Endothelial cell of umbilical vein (primary cell): ENCODE results near the gene ANO6. TPM values are rescaled to one million over a fixed set of nuclear protein-coding genes. Genes with fewer than 3 reads are reported as not detected.

ENCODE experiments used
- BruUV-seq: library from RNA; stranded (reverse); fragments of 400-500 nt; replicated peaks from 2 replicates; lab custom pipeline; 2021; lab: Mats Ljungman, UMichigan
- CTCF ChIA-PET: fragments of 300-600, 350-600 bp; sonication (Branson Sonifier 250); formaldehyde crosslinking; loops from one replicate; lab custom pipeline; 2021; ENCODE audit warnings: antibody characterized with exemption, inconsistent platforms; lab: Charles Lee
- POLR2A ChIA-PET: fragments of 300-600, 350-600 bp; sonication (Branson Sonifier 250); formaldehyde crosslinking; loops from one replicate; lab custom pipeline; 2021; ENCODE audit warnings: antibody characterized with exemption, inconsistent platforms; lab: Charles Lee
- DNase-seq: peaks from one replicate; pipeline ENCODE4 v3.0.0-alpha.2; 2011; ENCODE audit warnings: low read depth, low spot score
- FAIRE-seq: peaks from 2 replicates; lab custom pipeline; 2011; peaks lifted over from hg19 to GRCh38; lab: Jason Lieb, UNC
- H2AFZ ChIP-seq: 2 replicates; pipeline ENCODE4 v1.6.0; 2012; ENCODE audit warnings: low read depth, low read length, control low read depth, inconsistent platforms
- H3K27ac ChIP-seq: 2 replicates; pipeline ENCODE4 v1.5.1; 2011; ENCODE audit warnings: low read depth, mild to moderate bottlenecking, control low read depth, low read length, moderate library complexity; ENCODE audit not compliant: insufficient read depth
- H3K27me3 ChIP-seq, 2 experiments: 2 replicates each; pipeline versions ENCODE4 v1.6.0 to v1.6.1; 2011; ENCODE audit warnings: low read length in 2 of 2, mixed read lengths in 1 of 2; ENCODE audit not compliant: control insufficient read depth in 2 of 2, insufficient read depth in 2 of 2
- H3K36me3 ChIP-seq, 2 experiments: 2 replicates in 1 of 2; 3 replicates in 1 of 2; pipeline ENCODE4 v1.5.1; 2011; ENCODE audit warnings: low read length in 2 of 2, mild to moderate bottlenecking in 1 of 2, moderate library complexity in 1 of 2; ENCODE audit not compliant: control insufficient read depth in 2 of 2, insufficient read depth in 2 of 2; ENCODE audit errors: extremely low read depth in 1 of 2
- H3K4me1 ChIP-seq: 3 replicates; pipeline ENCODE4 v1.5.1; 2011; ENCODE audit warnings: mild to moderate bottlenecking, low read length; ENCODE audit not compliant: control insufficient read depth, insufficient read depth; ENCODE audit errors: extremely low read depth
- H3K4me2 ChIP-seq: 2 replicates; pipeline ENCODE4 v1.6.1; 2011; ENCODE audit warnings: low read length, control low read depth, mixed read lengths; ENCODE audit not compliant: insufficient read depth
- H3K4me3 ChIP-seq, 3 experiments: fragments of 200-600 bp in 1 of 3; sonication (generic), shearing (Covaris generic) in 1 of 3; replicated peaks in 1 of 3; 2 replicates each; pipeline ENCODE4 v1.5.1; 2011 to 2016; ENCODE audit warnings: control low read depth in 3 of 3, low read length in 3 of 3, mild to moderate bottlenecking in 2 of 3, inconsistent platforms in 1 of 3, low read depth in 1 of 3, moderate library complexity in 1 of 3; ENCODE audit not compliant: insufficient read depth in 1 of 3
- H3K79me2 ChIP-seq: 2 replicates; pipeline ENCODE4 v1.6.0; 2012; ENCODE audit warnings: low read length, inconsistent platforms; ENCODE audit not compliant: control insufficient read depth, insufficient read depth
- H3K9ac ChIP-seq: replicated peaks from 2 replicates; pipeline ENCODE3; 2011; ENCODE audit warnings: low read length, control low read depth; ENCODE audit not compliant: insufficient read depth; ENCODE audit errors: extremely low read depth
- H3K9me1 ChIP-seq: replicated peaks from 3 replicates; pipeline ENCODE4 v1.6.0; 2011; ENCODE audit warnings: mild to moderate bottlenecking, low read length; ENCODE audit not compliant: control insufficient read depth, insufficient read depth; ENCODE audit errors: extremely low read depth
- H3K9me3 ChIP-seq: replicated peaks from 2 replicates; pipeline ENCODE4 v1.5.1; 2012; ENCODE audit warnings: low read length, inconsistent platforms; ENCODE audit not compliant: control insufficient read depth, insufficient read depth
- H4K20me1 ChIP-seq: replicated peaks from 2 replicates; pipeline ENCODE3; 2011; ENCODE audit warnings: mild to moderate bottlenecking, low read length; ENCODE audit not compliant: control insufficient read depth, insufficient read depth; ENCODE audit errors: extremely low read depth
- EZH2 ChIP-seq: IDR thresholded peaks from 2 replicates; pipeline ENCODE4 v1.6.1; 2012; ENCODE audit warnings: borderline replicate concordance, low read depth, mild to moderate bottlenecking, moderate library complexity, low read length, inconsistent platforms; ENCODE audit not compliant: severe bottlenecking
- FOS ChIP-seq: IDR thresholded peaks from 2 replicates; pipeline ENCODE4 v1.6.1; 2011; ENCODE audit warnings: mild to moderate bottlenecking, low read length, moderate library complexity, borderline replicate concordance; ENCODE audit not compliant: insufficient read depth
- GATA2 ChIP-seq: IDR thresholded peaks from 2 replicates; pipeline ENCODE4 v1.7.0; 2011; ENCODE audit warnings: low read depth, mild to moderate bottlenecking, moderate library complexity, mixed read lengths, low read length; ENCODE audit not compliant: insufficient read length, insufficient read depth
- JUN ChIP-seq: IDR thresholded peaks from 2 replicates; pipeline ENCODE4 v1.6.1; 2011; ENCODE audit warnings: borderline replicate concordance, low read depth; ENCODE audit not compliant: insufficient read length, insufficient read depth
- MYC ChIP-seq: IDR thresholded peaks from one replicate; pipeline ENCODE4 v1.6.1; 2011; ENCODE audit warnings: mild to moderate bottlenecking, low read depth, low read length
- POLR2A ChIP-seq: IDR thresholded peaks from 2 replicates; pipeline ENCODE4 v1.6.1; 2012; ENCODE audit warnings: low read depth, mild to moderate bottlenecking, control low read depth, low read length
- POLR2AphosphoS5 ChIP-seq: IDR thresholded peaks from 2 replicates; pipeline ENCODE4 v1.6.1; 2012; ENCODE audit warnings: low read depth, mild to moderate bottlenecking, control low read depth, low read length, moderate library complexity; ENCODE audit not compliant: insufficient read depth
- dilution Hi-C: fragments of 300-500 bp; cut with MboI; formaldehyde crosslinking; loops from one replicate; pipeline ENCODE4 v1.15.0; 2019; ENCODE audit warnings: low sequenced_read_pairs; ENCODE audit not compliant: extremely low pct_ligation_motif_present
- intact Hi-C: fragments of 100-400 bp; cut with micrococcal nuclease; formaldehyde crosslinking; loops from one replicate; pipeline ENCODE4 v1.10.0; 2022
- polyA plus RNA-seq, 4 experiments: library from polyadenylated mRNA; depleted of rRNA in 3 of 4; stranded (reverse) in 3 of 4; unstranded in 1 of 4; fragments of >200 nt; gene quantifications; 2 replicates each; pipeline versions ENCODE4 v1.2.1 to v1.2.3, GENCODE V29; 2011 to 2012; ENCODE audit warnings: missing spikeins in 1 of 4
- total RNA-seq: library from RNA; stranded (reverse); gene quantifications from 2 replicates; pipeline ENCODE4 v1.2.3, GENCODE V29; 2021
- TF ChIP-seq, protein P1 (sequence below), 2 donors: IDR thresholded peaks; 1 replicate in 1 of 2; 2 replicates in 1 of 2; pipeline ENCODE4 v1.5.1; 2011; ENCODE audit warnings: low read length in 2 of 2, mild to moderate bottlenecking in 2 of 2, moderate library complexity in 2 of 2, control low read depth in 1 of 2, inconsistent platforms in 1 of 2, low read depth in 1 of 2; ENCODE audit not compliant: insufficient read depth in 1 of 2; ENCODE audit errors: extremely low read depth in 1 of 2
- TF ChIP-seq, protein P2 (sequence below): IDR thresholded peaks from 2 replicates; pipeline ENCODE4 v1.6.1; 2011; ENCODE audit not compliant: insufficient read depth, insufficient read length

The ANO6 gene
- total and polyA plus RNA-seq, 2 donors (not counting 3 experiments of a cell fraction or from before 2014, with no cell fraction given) = 21.3 to 67.6 TPM

DNA sequence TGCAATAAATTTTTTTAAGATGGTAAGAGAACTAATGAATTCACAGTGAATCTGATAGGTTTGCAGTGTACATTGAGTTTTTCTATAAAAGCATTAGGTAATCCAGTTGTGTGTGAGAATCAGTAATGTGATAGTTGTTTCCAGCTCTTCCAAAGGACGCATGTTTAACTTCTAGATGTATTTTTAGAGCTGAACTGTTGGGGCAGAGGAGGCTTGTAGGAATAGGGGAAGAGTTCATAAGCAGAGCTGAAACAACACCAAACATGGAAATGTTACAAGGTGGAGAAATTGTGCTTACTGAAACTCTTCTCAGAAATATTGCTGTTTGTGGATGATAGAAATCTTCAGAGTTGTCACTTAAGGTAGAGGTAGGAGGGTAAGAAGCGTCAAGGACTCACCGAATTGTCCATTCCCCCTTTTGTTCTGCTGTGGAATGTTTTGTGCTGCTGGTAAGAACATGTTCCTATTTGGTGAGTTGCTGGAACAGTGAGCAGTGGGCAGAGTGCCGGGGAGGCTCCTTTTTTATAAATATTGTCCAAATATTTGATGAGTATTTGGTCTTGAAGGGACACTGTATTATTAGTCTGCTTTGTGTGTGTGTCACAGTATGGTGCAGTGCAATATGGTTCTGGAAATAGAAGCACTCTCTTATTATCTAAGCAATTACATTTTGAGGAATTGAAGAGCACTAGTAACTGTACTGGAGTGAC lies 76.7 kb downstream of the ANO6 start:
- Histone ChIP-seq H3K27me3 (no peaks in the 10 kb centered on the region), H3K36me3 (no peaks in the 10 kb centered on the region), H3K9ac (no peak overlapping the region), H3K9me1 (no peaks in the 10 kb centered on the region), H3K4me2 (no peak overlapping the region), H3K27ac (no peak overlapping the region), H2AFZ (no peak overlapping the region), H3K9me3 (no peaks in the 10 kb centered on the region), H3K4me1 (no peaks in the 10 kb centered on the region), H3K79me2 (peaks cover 17% of the 10 kb centered on the region), H3K4me3 (no peak overlapping the region), H4K20me1 (no peaks in the 10 kb centered on the region)
- ChIA-PET POLR2A (interaction anchor here (0.7 kb wide), 1 partner anchor 34 kb away, joined by 4 read pairs; no protein-coding TSS in a partner anchor), CTCF (no interaction called here)
- TF ChIP-seq POLR2A (no peak), POLR2AphosphoS5 (no peak), MYC (no peak), FOS (no peak), EZH2 (no peak), JUN (no peak), GATA2 (no peak)
- TF ChIP-seq, protein P1, sequence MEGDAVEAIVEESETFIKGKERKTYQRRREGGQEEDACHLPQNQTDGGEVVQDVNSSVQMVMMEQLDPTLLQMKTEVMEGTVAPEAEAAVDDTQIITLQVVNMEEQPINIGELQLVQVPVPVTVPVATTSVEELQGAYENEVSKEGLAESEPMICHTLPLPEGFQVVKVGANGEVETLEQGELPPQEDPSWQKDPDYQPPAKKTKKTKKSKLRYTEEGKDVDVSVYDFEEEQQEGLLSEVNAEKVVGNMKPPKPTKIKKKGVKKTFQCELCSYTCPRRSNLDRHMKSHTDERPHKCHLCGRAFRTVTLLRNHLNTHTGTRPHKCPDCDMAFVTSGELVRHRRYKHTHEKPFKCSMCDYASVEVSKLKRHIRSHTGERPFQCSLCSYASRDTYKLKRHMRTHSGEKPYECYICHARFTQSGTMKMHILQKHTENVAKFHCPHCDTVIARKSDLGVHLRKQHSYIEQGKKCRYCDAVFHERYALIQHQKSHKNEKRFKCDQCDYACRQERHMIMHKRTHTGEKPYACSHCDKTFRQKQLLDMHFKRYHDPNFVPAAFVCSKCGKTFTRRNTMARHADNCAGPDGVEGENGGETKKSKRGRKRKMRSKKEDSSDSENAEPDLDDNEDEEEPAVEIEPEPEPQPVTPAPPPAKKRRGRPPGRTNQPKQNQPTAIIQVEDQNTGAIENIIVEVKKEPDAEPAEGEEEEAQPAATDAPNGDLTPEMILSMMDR (IDR thresholded peaks at IDR 0.05; ENCODE audit: extremely low read depth in 1 of 2, insufficient read depth in 1 of 2, low read depth in 1 of 2, low read length in 2 of 2) = no peak
- TF ChIP-seq, protein P2, sequence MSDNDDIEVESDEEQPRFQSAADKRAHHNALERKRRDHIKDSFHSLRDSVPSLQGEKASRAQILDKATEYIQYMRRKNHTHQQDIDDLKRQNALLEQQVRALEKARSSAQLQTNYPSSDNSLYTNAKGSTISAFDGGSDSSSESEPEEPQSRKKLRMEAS = no peak
- dilution Hi-C loops (no loop called here), intact Hi-C loops (no loop called here)
- BruUV-seq = no TSS peak
- DNase-seq (no peak), FAIRE-seq (no peak)
